NCI-H2107 treated with DMSO at 0.1 percent for 48 hours (cell line): ENCODE measurements around the gene EPB41L2.
"Not testable (repeated sequence)": the region's sequence is repeated elsewhere in the genome, so short reads cannot be mapped to it uniquely, and the experiment has no call there.

Experiments used
- DNase-seq: peaks from one replicate; lab custom pipeline; 2025; ENCODE audit not compliant: unreplicated experiment; lab: John Stamatoyannopoulos, UW

The EPB41L2 gene

DNA sequence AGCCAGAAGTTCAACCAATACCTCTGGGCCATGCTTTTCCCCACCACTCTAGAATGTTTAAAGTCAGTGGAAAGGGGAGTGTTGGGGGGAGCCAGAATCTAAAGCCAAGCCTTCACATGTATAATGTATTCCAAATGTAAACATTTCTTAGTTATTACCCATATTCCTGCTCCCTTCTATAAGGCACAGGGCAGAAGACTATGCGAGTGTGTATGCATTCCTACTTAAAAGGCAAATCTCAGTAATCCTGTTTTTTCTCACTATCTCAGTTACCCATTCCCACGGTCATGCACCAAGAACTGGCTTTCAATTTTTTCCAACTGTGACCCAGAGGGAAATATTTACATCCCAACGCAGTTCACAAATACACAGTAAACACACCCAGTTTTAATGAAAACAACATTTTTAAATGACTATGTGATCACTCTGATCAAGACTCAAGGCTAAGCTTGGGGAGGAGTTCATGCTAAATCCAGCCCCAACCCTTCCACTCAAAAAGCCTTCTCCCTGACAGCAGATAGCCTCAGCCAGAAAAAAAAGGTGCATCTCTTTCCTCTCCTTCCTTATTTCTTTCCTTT lies 57.5 kb downstream of the EPB41L2 start:
- no peak for DNase-seq

DNA sequence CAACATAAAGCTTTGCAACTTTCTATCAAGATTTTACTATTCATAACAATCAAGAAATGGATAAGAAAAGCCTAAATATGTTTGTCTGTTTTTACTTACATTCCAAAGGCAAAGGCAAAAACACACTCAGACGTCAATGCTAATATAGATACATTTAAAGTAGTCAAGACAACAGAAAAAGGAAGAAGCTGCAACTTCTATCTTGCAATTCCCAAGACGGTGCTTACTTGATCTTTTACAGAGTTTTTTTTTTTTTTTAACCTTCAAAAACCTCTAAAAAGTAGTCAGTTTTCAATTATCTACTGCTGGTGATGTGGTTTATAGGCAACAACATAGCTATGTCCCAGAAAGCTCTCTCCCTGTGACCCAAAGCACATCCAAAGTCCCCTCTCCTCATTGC lies 58.1 kb downstream of the EPB41L2 start:
- DNase-seq: no peak

GRCh38 chr6:131004387-131004755 lies 58.7 kb downstream of the EPB41L2 start:
- DNase-seq: no peak

DNA sequence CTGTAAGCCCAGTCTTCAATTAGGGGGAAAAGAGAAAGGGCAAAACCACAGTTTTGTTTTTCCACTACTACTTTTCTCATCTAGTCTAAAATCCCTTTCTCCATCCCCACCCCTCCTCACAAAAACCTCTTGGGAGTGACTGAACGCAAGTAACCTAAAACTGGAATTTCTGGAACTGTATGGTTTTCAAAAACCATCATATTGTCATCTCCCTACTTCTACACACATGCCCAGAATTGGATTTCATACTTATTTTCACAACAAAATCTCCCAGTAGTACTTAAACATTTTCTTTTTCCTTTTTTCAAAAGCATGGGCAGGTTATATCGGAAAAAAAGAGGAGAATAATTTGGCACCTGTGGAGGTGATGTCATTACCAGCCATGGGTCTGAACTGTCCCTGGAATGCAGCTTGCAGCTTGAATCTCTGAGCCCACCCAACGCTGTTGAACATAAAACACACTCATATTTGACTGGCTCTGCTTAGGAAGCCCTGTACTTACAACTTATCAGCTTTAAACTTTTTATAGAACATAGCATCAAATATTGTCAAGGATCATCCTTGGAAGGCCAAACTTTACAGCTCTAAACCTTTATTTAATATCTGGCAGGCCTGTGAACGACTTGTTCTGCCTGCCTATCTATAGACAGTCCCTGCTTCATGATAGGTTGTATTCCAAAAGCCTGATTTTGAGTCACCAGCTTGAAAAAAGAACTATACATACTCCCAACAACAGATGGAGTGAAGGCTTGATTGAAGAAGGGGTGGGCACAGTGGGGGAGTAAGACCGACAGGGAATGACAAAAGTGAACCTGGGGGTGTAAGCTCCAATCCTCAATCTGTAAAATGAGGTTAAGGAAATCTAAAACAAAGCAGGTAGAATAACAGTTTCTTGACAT lies 59.3 kb downstream of the EPB41L2 start:
- DNase-seq: no peak

- DNase-seq: no peak
These were observed 60.4 kb downstream of the EPB41L2 start for GRCh38 chr6:131002661-131002980.

DNA sequence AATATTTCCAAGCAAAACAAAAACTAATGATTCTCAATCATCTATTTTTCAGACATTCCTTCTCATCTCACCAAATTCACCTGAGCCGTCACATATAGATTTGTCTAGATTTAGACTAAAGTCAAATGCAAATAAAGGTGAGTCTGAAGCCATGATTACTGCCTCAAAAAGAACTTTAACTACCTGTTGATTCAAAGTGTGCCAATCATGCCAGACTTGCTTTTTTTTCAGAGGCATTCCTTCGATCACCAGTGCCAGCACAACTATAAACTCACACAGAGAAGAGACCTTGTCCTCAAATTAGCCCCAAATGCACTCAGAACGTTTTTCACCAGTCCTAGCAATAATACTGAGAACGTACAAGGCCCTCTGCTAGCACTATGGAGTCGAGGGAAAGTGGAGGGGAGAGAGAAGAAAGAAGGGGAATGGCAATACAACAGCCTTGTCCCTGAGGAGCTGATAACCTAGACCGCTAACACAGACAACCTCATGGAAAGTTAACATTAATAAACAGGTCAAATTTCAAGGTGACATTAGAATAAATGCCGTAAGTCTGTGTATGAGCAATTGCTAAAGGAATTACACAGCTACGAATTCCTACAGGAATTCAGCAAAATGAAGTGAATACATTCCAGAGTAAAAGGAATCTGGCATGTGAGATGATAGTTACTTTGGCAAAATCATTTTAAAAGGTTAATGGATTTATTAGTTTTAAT lies 60.9 kb downstream of the EPB41L2 start:
- DNase-seq: no peak

- DNase-seq: no peak
These were observed 61.8 kb downstream of the EPB41L2 start for GRCh38 chr6:131001111-131001736.

DNA sequence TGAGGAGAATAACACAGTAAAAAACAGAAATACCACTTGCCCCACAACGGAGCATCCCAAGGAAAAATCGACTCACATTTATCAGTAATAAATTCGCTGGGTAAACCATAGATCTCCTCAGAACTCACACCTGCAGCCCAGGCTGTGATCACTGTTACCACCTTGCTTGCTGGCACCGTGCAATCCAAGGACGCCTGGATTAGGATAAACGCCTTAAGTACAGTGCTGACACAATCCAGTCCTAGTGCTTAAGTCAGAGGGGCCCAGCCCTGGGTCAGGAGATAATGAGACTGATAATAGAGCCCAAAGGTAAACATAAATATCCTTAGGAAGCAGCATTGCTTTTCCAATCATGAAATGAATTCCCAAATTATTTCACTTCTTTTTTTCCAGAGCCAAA lies 62.5 kb downstream of the EPB41L2 start:
- DNase-seq: no peak

- DNase-seq: no peak
These were observed 65.8 kb downstream of the EPB41L2 start for GRCh38 chr6:130997061-130997753.

DNA sequence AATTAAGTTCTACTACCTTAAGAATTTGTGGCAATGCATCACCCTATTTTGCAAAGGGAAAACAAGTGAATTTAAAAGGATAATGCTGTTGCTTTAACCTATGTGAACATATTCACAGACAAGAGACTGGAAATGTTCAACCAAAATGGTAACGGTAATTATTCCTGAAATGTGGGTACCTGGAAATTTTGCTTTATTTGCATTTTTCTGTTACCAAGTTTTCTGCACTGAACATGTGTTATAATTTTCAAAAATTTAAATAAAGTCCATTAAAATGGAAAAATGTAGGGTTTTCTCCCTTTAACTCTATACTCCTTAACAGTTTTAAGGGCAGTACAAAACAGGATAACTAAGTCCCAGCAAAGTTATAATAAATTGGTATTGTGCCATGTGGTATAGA lies 66.4 kb downstream of the EPB41L2 start:
- no peak for DNase-seq

GRCh38 chr6:130995783-130996447 lies 67.1 kb downstream of the EPB41L2 start:
- no peak for DNase-seq

- no peak for DNase-seq
These were observed 68.5 kb downstream of the EPB41L2 start for GRCh38 chr6:130994319-130995097.

DNA sequence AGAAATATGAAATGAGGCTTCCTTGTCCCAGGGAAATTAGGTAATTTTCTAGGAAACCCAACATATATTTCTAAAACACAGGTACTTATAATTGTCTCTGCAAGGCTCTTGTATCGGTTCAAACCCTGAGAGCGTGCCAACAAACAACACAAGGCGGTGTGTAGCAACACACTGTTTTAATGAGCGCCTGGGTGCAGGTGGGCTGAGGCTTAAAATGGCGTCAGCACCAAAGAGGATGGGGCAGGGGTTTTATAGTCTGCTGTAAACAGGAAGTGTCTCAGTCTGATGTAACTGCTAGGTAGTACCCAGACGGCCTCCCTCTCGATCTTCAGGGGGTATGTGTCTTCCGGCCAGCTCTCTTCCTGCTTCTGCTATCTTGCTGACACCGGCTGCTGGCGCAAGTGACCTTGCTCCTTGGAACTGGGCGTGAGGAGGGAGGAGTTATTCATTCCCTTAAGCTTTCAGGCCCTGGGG lies 69.7 kb downstream of the EPB41L2 start:
- DNase-seq: no peak

GRCh38 chr6:130991422-130992137 lies 71.5 kb downstream of the EPB41L2 start:
- no peak for DNase-seq

GRCh38 chr6:130987539-130987938 lies 75.5 kb downstream of the EPB41L2 start:
- DNase-seq: not testable (repeated sequence)

DNA sequence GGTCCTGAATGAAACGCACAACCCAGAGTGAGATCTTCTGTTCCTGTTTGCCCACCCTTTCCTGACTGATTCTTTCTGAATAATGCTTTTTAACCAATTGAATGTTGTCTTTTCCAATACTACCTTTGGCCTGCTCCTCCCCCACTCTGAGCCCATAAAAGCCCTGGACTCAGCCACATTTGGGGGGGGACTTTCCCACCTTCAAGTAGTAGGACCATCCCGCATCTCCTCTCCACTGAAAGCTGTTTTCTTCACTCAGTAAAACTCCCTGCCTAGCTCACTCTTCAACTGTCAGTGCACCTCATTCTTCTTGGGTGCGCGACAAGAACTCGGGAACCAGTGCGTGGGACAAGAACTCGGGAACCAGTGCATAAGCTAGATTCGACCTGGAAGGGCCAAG lies 77.9 kb downstream of the EPB41L2 start:
- no peak for DNase-seq

DNA sequence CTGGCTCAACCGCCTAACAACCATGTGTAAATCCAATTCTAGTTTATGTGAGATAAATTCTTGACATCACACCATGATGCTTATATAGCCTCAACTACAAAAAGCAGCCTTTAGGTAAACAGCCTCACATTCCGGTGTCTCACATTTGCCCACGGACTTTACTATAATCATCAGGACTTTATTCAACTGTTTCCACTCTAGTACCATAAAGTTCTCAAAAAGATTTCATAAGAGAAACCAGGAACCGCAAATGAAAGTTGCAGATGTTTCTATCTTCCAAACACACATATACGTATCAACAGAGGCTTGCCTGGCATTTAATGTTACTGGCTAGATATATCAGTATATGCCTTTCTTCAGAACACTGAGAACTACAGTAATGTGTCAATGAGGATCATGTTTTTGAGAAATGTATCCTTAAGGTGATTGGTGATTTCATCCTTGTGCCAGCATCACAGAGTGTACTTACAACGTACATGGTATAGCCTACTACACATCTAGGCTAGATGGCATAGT lies 80.0 kb downstream of the EPB41L2 start:
- DNase-seq: no peak

DNA sequence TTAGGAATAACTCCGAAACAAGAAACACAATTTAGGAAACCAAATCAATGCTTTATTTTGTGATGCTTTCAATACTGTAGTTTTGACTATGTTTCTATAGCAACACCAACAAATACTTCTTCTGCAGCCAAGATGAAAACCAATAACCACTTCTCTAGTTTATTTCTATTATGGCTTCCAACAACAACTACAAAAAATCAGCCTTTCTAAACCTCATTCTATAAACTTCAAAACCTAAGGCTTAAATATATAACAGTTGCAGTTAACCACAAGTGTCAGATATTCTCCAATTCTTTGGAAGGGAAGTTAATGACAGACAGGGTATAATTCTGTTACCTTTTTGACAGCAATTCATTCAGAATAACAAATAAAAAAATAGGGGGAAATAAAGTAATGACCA lies 80.9 kb downstream of the EPB41L2 start:
- DNase-seq: no peak

DNA sequence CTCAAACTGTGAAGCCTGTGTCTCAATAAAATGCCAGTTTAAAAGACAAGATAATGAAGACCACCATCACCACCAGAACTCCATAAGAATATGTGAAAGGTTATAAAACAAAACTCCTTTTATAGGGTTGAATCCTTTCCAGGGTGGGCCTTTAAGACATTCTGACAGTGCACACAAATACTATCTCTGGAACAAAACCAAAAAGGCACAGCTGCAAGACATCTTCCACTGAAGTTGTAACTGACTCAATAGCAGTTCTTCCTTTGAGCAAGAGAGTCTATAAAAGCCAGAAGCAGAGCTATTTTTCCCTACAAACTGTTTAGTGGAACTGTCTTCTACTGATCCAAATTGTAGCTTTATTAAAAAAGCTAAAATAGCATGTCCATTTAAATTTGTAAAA lies 81.6 kb downstream of the EPB41L2 start:
- DNase-seq: no peak
